Lung (tissue), 13 donors: ENCODE measurements around the gene CFLAR. TPM values are rescaled to one million over a fixed set of nuclear protein-coding genes. Genes with fewer than 3 reads are reported as not detected.

Source experiments
- ATAC-seq: fragments of 200-7000 bp; cut with Tn5 transposase; one replicate; pipeline ENCODE4 v1.9.1; 2020; ENCODE audit warnings: moderate number of reproducible peaks; ENCODE audit not compliant: insufficient read depth, low FRiP score
- DNase-seq, 3 donors: peaks; one replicate each; pipeline ENCODE4 v3.0.0-alpha.2; 2013 to 2017
- H3K27ac ChIP-seq, 2 donors: one replicate each; pipeline ENCODE4 v1.5.1; 2013; ENCODE audit warnings: mild to moderate bottlenecking in 2 of 2, moderate library complexity in 2 of 2, control low read depth in 1 of 2, inconsistent platforms in 1 of 2, low read depth in 1 of 2, low read length in 1 of 2
- H3K27me3 ChIP-seq, 3 donors: one replicate each; pipeline ENCODE4 v1.5.1; 2013; ENCODE audit warnings: low read length in 2 of 3; ENCODE audit not compliant: control insufficient read depth in 3 of 3, insufficient read depth in 3 of 3
- H3K36me3 ChIP-seq, 4 donors: one replicate each; pipeline ENCODE4 v1.5.1; 2013; ENCODE audit warnings: low read length in 4 of 4, mild to moderate bottlenecking in 1 of 4, moderate library complexity in 1 of 4; ENCODE audit not compliant: control insufficient read depth in 4 of 4, insufficient read depth in 4 of 4
- H3K4me1 ChIP-seq, 5 donors: one replicate each; pipeline ENCODE4 v1.5.1; 2013; ENCODE audit warnings: low read length in 5 of 5, mild to moderate bottlenecking in 2 of 5, moderate library complexity in 1 of 5; ENCODE audit not compliant: control insufficient read depth in 5 of 5, insufficient read depth in 5 of 5
- H3K4me3 ChIP-seq: one replicate; pipeline ENCODE4 v1.5.1; 2013; ENCODE audit warnings: mild to moderate bottlenecking, control low read depth, moderate library complexity
- H3K9ac ChIP-seq, 2 donors: one replicate each; pipeline ENCODE4 v1.5.1; 2013; ENCODE audit warnings: low read length in 2 of 2, control low read depth in 1 of 2; ENCODE audit not compliant: insufficient read depth in 1 of 2
- H3K9me3 ChIP-seq, 4 donors: one replicate each; pipeline ENCODE4 v1.5.1; 2013; ENCODE audit warnings: low read length in 3 of 4, mild to moderate bottlenecking in 1 of 4, moderate library complexity in 1 of 4; ENCODE audit not compliant: control insufficient read depth in 4 of 4, insufficient read depth in 3 of 4
- WGBS, 2 donors: extraction: QIAGEN DNeasy Blood & Tissue Kit; methylation state at CpG; one replicate each; pipeline ENCODE4 v1.1.7; 2013; 5-methylcytosine and 5-hydroxymethylcytosine counted together
- polyA plus RNA-seq, 2 donors: library from polyadenylated mRNA; stranded (reverse); fragments of 200-250 nt; gene quantifications; one replicate each; pipeline ENCODE4 v1.2.1, GENCODE V29; 2013
- small RNA-seq: library from RNA; depleted of rRNA; stranded (forward); fragments of <200 nt; gene quantifications from one replicate; pipeline ENCODE3, GENCODE V24; 2014; ENCODE audit warnings: low replicate concordance
- total RNA-seq, 2 donors: library from RNA; depleted of rRNA in 1 of 2; stranded (reverse); fragments of >200 nt in 1 of 2; gene quantifications; one replicate each; pipeline ENCODE4 v1.2.1, GENCODE V29; 2014 to 2021
- TF ChIP-seq, protein P1 (sequence below): IDR thresholded peaks from 2 replicates; pipeline ENCODE4 v1.5.1; 2012; ENCODE audit warnings: mild to moderate bottlenecking; ENCODE audit errors: control extremely low read depth, extremely low read depth
- donor health status: control.
- donor health status: control.
- donor health status: Bipolar disorder and iron deficiency.
- donor health status: healthy.
- donor health status: DM: yes; HTN: yes; CAD: no.

Gene CFLAR
- total and polyA plus RNA-seq, 4 donors: 101 to 345 (median 238) TPM

DNA sequence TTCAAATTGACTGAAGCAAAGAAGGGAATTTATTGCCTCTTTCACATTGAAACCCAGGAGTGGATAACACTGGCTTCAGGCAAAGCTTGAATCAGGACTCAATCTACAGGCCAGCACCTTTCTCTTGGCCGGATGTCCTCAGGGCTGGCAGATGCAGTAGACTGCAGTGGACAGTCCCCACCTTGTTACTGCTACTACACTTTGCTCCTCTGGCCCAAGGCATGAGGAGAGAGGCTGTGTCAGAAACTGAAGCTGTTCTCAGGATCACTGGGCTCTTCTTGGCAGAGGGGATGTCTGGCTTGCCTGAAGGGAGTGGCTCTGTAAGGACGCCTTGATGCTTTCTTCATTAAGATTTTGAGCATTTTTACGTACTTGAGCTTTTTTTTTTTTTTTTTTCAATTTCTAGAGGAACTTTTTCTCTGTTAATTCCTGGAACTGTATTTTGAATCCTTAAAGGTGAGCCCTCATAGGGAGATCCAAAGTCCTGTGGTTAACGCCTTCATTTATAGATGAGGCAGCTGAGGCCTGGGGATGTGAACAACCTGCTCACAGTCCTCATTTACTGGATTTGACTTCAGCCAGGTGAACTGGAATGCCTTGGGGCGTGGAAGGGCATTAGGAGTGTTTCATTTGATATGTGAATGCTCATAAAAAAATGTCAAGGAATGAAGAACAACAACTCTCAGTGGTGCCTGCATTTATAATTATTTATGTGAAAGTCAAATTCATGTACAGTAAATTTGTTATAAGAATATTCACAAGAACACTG, 103.5 kb downstream of the CFLAR start:
- DNase-seq (no peak), ATAC-seq (peak; percentile 48)

GRCh38 chr2:201220102-201220570, 104.2 kb downstream of the CFLAR start:
- TF ChIP-seq, protein P1, sequence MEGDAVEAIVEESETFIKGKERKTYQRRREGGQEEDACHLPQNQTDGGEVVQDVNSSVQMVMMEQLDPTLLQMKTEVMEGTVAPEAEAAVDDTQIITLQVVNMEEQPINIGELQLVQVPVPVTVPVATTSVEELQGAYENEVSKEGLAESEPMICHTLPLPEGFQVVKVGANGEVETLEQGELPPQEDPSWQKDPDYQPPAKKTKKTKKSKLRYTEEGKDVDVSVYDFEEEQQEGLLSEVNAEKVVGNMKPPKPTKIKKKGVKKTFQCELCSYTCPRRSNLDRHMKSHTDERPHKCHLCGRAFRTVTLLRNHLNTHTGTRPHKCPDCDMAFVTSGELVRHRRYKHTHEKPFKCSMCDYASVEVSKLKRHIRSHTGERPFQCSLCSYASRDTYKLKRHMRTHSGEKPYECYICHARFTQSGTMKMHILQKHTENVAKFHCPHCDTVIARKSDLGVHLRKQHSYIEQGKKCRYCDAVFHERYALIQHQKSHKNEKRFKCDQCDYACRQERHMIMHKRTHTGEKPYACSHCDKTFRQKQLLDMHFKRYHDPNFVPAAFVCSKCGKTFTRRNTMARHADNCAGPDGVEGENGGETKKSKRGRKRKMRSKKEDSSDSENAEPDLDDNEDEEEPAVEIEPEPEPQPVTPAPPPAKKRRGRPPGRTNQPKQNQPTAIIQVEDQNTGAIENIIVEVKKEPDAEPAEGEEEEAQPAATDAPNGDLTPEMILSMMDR: no peak
- Histone ChIP-seq H3K27me3 (no peaks in the 10 kb centered on the region), H3K9me3 (peaks cover 0 to 1% (median 0%) of the 10 kb centered on the region in 4 donors), H3K36me3 (peaks cover 0 to 11% (median 0%) of the 10 kb centered on the region in 4 donors), H3K4me1 (peaks cover 0 to 11% (median 6%) of the 10 kb centered on the region in 5 donors), H3K9ac (no peak overlapping the region), H3K4me3 (no peak overlapping the region), H3K27ac (peak overlapping the region in 1 of 2 donors; percentile 2)
- 13 to 23% methylated on average over 4 of the region's 4 CpGs for WGBS, 2 donors
- ATAC-seq (peak; percentile 42), DNase-seq (peak; percentile 34 to 61 (median 51))

More for the DNA sequence above, 103.5 kb downstream of the CFLAR start:
- H3K9me3 ChIP-seq: peaks cover 0 to 1% (median 0%) of the 10 kb centered on the region in 4 donors
- H3K4me3 ChIP-seq: no peak overlapping the region
- TF ChIP-seq, protein P1: no peak
- peaks cover 0 to 11% (median 6%) of the 10 kb centered on the region in 5 donors for H3K4me1 ChIP-seq
- whole genome bisulfite sequencing, 2 donors: 79 to 80% methylated on average over 5 of the region's 5 CpGs
- H3K27me3 ChIP-seq: no peaks in the 10 kb centered on the region
- H3K27ac ChIP-seq: peak overlapping the region; percentile 48 to 86
- no peak overlapping the region for H3K9ac ChIP-seq
- H3K36me3 ChIP-seq: peaks cover 0 to 11% (median 0%) of the 10 kb centered on the region in 4 donors

- Histone ChIP-seq H3K27me3 (no peaks in the 10 kb centered on the region), H3K9ac (peak overlapping the region in 1 of 2 donors; percentile 11), H3K36me3 (peaks cover 0 to 5% (median 0%) of the 10 kb centered on the region in 4 donors), H3K4me3 (no peak overlapping the region), H3K27ac (no peak overlapping the region), H3K9me3 (peaks cover 0 to 1% (median 0%) of the 10 kb centered on the region in 4 donors), H3K4me1 (peaks cover 0 to 11% (median 6%) of the 10 kb centered on the region in 5 donors)
- DNase-seq (no peak), ATAC-seq (no peak)
- TF ChIP-seq, protein P1: no peak
- 56 to 64% methylated on average over 7 to 8 of the region's 8 CpGs for WGBS, 2 donors
Observed at GRCh38 chr2:201223089-201224073, 107.4 kb downstream of the CFLAR start.

Small RNA genes within 50 kb of the gene (small RNA-seq; reads per million reads assigned to genes)
- gene AC007283.2: not detected
- gene MTND4LP13: not detected
- gene RNU6-1206P: not detected
- gene RNU7-45P: not detected

Other genes starting within 250 kb of the CFLAR start
- 10 to 100 TPM; 19.0 to 81.1 TPM for gene PPIL3, start 227.1 kb upstream of the CFLAR start, total RNA-seq
- 10 to 100 TPM in 1 of 2 donors, 1 to 10 TPM in 1; 8.6 to 33.0 TPM for gene PPIL3, start 227.1 kb upstream of the CFLAR start, polyA plus RNA-seq
- 10 to 100 TPM; 22.6 to 23.5 TPM for gene NIF3L1, start 226.8 kb upstream of the CFLAR start, total RNA-seq
- 10 to 100 TPM; 15.8 to 23.4 TPM for gene NIF3L1, start 226.8 kb upstream of the CFLAR start, polyA plus RNA-seq
- 10 to 100 TPM; 21.1 to 34.8 TPM for gene ORC2, start 152.5 kb upstream of the CFLAR start, total RNA-seq
- 10 to 100 TPM in 1 of 2 donors, 1 to 10 TPM in 1; 6.0 to 11.6 TPM for gene ORC2, start 152.5 kb upstream of the CFLAR start, polyA plus RNA-seq
- gene HYCC2, start 44.5 kb upstream of the CFLAR start, total RNA-seq: 10 to 100 TPM; 25.2 to 36.4 TPM
- gene HYCC2, start 44.5 kb upstream of the CFLAR start, polyA plus RNA-seq: 1 to 10 TPM; 5.7 to 6.7 TPM
- gene NDUFB3, start 44.2 kb upstream of the CFLAR start, total RNA-seq: 10 to 100 TPM; 46.2 to 71.5 TPM
- 10 to 100 TPM; 86.7 to 87.5 TPM for gene NDUFB3, start 44.2 kb upstream of the CFLAR start, polyA plus RNA-seq
- 10 to 100 TPM; 24.3 to 74.4 TPM for gene CASP10, start 67.0 kb downstream of the CFLAR start, total RNA-seq
- 1 to 10 TPM; 8.9 to 9.1 TPM for gene CASP10, start 67.0 kb downstream of the CFLAR start, polyA plus RNA-seq
- 10 to 100 TPM; 23.4 to 32.3 TPM for gene CASP8, start 144.4 kb downstream of the CFLAR start, total RNA-seq
- gene CASP8, start 144.4 kb downstream of the CFLAR start, polyA plus RNA-seq: 10 to 100 TPM; 18.2 to 23.6 TPM
- 1 to 10 TPM; 8.0 to 8.6 TPM for gene FLACC1, start 241.2 kb downstream of the CFLAR start, total RNA-seq
- 1 to 10 TPM; 1.0 to 1.9 TPM for gene FLACC1, start 241.2 kb downstream of the CFLAR start, polyA plus RNA-seq